ENCODE measurements around the gene IGSF23.

IGSF23 gene

DNA sequence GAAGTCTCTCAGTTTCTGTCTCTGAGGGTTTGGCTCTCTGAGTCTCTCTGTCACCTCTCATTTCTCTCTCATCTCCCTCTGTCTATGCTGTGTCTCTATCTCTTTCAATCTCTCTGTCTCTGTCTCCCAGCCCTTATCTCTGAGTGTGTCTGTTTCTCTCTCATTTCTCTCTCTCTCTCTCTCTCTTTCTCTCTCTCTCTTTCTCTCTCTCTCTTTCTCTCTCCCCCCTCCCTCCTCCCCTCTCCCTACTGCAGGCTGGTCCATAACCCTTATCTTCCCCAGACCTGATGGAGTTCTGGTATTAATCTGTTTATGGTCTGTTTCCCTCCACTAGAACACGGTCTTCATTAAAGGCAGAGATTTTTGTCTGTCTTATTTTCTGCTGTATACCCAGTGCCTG lies 29.0 kb downstream of the IGSF23 start:
- no peak for DNase-seq

DNA sequence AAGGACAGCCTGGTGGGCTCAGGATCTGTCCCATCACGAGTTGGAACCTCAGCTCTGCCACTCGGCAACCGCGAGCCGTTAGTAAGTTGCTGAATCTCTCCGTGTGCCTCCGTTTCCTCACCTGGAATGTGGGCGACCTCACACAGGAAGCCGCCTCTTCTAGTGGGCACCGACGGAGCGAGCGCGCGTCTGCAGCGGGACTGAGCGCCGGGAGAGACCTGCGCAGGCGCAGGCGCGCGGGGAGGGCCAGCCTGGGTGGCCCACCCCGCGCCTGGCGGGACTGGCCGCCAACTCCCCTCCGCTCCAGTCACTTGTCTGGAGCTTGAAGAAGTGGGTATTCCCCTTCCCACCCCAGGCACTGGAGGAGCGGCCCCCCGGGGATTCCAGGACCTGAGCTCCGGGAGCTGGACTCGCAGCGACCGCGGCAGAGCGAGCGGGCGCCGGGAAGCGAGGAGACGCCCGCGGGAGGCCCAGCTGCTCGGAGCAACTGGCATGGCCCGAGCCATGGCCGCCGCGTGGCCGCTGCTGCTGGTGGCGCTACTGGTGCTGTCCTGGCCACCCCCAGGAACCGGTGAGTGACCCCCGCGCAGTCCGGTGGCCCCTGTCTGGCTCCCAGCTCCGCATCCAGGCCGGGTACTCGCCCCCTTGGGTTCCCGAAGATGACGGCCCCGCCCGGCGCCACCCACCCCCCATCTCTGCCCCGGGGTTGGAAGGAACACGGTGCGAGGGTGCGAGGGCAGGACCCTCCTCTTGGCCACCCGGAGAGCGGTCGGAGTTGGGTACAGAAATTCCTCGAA lies 30.4 kb downstream of the IGSF23 start, which contains the start of gene PVR:
PVR (plus strand) TSS at position 306 of the 797 bp plus-strand sequence; CDS start at position 493, 187 bp downstream.
- no peak for DNase-seq

DNA sequence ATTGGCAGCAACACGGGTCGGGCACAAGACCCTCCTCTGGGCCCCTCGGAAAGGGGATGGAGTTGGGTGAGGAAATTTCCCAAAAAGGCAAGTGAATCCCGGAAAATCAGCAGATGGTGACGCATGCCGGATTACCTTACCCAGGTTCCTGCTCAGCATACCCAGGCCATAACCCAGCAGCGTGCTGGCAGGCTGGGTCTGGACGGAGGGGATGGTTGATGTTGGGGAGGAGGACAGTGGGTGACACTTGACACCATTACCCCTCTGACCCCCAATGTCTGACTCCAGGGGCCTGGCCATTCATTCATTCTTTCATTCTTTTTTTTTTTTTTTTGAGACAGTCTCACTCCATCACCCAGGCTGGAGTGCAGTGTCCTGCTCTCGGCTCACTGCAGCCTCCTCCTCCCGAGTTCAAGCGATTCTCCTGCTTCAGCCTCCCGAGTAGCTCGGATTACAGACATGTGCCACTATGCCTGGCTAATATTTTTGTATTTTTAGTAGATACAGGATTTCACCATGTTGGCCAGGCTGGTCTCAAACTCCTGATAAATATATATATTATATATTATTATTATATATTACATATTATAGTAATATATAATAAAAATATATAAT lies 31.1 kb downstream of the IGSF23 start:
- no peak for DNase-seq

DNA sequence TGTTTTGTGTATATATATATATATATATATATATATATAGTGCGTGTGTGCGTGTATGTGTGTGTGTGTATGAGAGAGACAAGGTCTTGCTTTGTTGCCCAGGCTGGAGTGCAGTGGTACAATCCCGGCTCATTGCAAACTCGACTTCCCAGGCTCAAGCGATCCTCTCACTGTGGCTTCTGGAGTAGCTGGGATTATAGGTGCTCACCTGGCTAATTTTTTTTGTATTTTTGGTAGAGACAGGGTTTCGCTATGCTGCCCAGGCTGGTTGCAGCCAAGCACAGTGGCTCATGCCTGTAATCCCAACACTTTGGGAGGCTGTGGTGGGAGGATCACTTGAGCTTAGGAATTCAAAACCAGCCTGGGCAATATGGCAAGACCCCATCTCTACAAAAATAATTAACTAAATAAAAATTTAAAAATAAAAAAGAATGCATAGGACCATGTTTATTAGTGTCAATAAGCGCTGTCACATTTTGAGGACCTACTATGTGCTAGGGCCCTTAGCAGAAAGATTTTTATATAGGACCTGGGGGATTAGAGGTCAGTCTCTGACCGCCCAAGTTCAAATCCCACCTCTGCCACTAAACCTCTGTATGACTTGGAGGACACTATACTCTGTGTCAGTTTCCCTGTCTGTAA lies 32.2 kb downstream of the IGSF23 start:
- no peak for DNase-seq

DNA sequence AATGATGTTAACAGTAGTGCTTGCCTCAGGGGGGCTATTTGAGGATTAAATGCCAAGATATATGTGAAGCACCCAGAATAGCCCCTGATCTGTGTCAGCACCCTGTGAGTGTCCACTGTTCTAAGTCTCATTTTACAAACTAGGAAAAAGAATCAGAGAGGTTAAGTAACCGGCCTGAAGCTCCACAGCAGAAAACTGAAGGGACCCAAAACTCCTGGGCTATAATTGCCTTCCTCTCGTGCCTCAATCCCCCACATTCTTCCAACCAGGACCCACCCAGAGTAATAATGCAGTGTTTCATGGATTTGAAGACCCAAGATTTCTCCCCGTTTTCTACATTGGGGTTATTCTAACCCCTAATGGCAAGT lies 32.7 kb downstream of the IGSF23 start:
- DNase-seq: no peak

DNA sequence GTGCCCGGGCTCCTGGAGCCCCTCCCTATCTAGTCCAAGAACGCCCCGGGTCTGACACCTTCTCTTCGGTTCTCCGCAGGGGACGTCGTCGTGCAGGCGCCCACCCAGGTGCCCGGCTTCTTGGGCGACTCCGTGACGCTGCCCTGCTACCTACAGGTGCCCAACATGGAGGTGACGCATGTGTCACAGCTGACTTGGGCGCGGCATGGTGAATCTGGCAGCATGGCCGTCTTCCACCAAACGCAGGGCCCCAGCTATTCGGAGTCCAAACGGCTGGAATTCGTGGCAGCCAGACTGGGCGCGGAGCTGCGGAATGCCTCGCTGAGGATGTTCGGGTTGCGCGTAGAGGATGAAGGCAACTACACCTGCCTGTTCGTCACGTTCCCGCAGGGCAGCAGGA lies 33.8 kb downstream of the IGSF23 start:
- DNase-seq: no peak

DNA sequence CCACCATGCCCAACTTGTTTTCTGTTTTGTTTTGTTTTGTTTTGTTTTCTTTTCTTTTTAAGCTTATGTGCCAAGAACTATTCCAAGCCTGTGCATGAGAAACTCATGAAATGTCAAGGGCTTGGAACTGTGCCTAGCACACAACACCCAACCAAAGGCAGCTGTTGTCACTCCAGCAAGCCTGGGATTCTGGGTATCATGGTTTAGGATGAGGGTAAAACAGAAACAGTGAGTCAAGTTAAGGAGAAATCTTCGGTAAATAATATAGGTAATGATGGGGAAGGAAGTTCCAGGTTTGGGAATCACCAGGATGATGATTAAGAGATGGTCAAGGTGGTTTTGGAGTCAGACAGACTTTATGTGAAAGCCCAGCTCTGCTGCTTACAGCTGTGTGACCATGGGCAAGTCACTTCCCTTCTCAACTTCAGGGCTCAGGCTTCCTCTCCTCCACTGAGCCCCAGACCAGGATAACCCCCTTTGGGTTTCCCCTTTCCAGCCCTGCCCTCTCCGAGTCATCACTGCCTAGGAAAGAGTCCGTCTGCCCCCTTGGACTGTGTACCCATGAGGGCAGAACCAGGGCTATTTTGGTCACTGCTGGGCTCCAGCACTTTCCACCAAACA lies 35.4 kb downstream of the IGSF23 start:
- DNase-seq: no peak

DNA sequence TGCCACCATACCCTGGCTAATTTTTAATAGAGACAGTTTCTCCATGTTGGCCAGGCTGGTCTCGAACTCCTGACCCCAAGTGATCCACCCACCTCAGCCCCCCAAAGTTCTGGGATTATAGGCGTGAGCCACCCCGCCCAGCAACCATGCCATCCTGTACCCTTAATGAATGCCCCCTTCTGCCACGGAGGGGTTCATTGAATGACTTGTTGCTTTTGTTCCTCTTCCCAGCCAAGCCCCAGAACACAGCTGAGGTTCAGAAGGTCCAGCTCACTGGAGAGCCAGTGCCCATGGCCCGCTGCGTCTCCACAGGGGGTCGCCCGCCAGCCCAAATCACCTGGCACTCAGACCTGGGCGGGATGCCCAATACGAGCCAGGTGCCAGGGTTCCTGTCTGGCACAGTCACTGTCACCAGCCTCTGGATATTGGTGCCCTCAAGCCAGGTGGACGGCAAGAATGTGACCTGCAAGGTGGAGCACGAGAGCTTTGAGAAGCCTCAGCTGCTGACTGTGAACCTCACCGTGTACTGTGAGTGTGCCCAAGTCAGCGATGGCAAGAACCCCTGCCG lies 36.3 kb downstream of the IGSF23 start:
- DNase-seq: no peak

DNA sequence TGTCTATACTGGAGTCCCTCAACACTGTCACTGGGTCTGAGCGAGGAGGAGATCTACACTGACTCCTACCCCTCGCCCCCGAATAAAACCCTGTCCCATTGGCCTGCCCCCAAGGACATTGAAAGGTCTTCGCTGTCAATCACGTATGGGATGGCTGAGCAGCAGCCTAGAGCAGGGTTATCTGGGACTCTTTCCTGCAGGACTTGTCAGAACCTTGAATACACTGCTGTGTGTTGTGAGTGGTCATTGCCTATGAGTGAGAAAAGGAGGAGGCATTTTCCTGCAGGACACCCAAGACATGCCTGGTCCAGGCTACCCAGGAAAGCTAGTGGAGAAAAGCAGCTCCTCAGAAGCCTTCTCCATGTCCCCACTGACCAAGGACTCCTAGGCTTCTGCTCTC lies 40.0 kb downstream of the IGSF23 start:
- DNase-seq: no peak

DNA sequence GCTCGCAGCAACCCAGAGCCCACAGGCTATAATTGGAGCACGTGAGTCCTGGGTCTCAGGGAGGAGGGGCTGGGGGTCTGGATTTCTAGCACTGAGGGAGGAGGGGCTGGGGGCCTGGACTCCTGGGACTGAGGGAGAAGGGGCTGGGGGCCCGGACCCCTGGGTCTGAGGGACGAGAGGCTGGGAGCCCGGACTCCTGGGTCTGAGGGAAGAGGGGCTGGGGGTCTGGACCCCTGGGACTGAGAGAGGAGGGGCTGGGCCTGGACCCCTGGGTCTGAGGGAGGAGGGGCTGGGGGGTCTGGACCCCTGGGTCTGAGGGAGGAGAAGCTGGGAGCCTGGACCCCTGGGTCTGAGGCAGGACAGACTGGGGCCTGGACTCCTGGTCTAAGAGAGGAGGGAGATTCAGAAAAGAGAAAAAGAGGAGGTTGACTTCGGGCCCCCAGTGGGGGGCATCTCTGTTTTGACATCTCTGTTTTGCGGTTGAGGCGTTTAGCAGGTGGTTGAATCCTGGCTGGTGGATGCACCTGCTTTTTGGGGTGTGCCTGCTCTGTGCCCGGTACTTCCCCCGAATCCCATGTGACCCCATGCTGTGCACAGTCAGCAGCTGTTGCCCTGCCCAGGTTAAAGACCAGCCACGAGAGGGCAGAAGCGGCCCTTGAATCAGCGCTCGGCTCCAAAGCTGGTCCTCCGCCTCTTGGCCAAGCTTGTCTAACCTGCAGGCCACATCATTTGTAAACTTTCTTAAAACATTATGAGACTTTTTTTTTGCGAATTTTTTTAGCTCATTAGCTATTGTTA lies 40.8 kb downstream of the IGSF23 start:
- peak; percentile 45 for DNase-seq

DNA sequence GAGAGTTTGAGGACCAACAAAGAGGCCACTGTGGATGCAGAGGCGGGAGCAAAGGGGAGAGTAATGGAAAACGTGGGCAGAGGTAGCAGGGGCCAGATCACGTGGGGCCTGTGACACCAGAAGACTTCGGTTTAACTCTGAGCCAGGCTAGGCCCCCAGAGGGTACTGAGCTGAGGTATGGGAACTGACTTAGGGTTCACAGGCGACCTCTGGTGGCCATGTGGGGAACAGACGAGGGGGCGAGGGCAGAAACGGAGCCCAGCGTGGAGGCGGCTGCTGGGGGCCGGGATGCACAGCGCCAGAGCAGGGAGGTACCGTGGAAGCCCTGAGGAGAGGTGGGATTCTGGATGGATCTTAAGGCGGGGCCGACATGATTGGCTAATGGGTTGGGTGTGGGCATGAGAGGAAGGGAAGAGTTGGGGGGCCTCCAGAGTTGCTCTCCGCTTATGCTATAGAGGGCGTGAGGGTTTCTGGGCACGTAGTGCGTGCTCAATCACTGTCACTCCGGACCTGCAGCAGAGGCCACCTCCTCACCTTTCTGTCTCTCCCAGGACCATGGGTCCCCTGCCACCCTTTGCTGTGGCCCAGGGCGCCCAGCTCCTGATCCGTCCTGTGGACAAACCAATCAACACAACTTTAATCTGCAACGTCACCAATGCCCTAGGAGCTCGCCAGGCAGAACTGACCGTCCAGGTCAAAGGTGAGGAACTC lies 44.0 kb downstream of the IGSF23 start:
- peak; percentile 55 for DNase-seq

DNA sequence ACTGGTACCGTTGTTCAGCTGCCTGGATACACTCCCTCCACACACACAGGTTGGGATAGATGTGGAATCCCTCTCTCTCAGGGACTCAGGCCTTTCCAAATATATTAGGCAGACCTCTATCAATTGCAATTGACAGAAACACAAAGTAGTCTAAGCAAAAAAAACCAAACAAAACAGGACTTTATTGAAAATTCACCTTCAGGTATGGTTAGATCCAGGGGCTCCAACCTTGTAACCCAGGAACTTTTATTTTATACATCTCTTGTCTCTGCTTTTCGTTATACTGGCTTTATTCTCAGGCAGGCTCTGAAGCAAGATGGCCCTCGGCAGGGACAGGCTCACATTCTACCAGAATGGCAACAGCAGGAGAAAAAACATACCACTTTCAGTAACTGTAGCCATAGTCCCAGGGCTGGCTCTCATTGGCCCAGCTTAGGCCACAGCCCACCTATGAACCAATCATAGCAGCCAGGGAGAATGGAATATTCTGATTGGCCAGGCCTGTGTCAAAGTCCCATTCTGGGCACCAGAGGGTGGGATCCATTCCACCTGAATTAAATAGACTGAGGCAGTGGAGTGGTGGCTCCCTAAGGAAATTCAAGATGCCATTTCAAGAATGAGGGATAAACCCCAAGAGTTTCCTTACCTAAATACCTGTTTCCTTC lies 44.8 kb downstream of the IGSF23 start:
- no peak for DNase-seq

DNA sequence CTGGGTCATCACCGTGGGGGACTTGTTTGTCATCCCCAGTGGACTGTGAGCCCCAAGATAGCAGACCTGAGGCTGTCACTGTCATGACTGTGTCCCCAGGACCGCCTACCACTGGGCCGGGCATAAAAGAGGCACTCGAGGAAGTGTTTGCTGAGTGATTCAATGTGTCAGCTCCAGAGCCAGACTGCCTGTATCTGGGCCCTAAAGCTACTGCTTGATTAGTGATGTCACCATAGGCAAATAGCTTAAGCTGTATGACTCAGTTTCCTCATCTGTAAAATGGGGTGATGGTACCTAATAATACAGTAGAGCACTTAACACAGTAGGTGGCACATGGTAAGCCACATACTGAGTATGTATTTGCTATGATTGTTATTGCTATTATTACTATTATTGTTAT lies 46.7 kb downstream of the IGSF23 start:
- no peak for DNase-seq

DNA sequence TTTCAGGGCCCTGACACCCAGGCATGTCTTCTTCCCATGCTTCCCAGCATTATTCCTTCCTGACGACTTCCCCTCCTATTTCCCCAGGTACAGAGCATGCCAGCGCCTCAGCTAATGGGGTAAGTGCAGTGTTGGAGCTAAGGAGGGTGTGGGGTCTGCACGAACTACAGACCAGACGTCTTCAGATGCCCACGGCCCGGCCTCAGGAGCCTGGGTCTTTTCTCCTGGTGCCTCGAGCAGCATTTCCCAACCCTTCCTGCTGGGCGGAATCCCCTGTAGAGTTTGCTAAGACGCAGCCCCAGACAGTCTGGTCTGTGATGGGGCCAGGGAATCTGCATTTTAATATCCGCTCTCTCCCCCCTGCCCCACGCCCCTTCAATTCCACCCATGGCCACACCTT lies 47.8 kb downstream of the IGSF23 start:
- DNase-seq: no peak

DNA sequence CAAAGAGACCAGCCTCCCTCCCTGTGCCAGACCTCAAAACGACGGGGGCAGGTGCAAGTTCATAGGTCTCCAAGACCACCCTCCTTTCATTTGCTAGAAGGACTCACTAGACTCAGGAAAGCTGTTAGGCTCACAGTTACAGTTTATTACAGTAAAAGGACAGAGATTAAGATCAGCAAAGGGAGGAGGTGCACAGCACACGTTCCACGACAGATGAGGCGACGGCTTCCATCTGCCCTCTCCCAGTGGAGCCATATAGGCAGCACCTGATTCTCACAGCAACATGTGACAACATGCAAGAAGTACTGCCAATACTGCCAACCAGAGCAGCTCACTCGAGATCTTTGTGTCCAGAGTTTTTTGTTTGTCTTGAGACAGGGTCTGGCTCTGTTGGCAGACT lies 48.5 kb downstream of the IGSF23 start:
- no peak for DNase-seq

DNA sequence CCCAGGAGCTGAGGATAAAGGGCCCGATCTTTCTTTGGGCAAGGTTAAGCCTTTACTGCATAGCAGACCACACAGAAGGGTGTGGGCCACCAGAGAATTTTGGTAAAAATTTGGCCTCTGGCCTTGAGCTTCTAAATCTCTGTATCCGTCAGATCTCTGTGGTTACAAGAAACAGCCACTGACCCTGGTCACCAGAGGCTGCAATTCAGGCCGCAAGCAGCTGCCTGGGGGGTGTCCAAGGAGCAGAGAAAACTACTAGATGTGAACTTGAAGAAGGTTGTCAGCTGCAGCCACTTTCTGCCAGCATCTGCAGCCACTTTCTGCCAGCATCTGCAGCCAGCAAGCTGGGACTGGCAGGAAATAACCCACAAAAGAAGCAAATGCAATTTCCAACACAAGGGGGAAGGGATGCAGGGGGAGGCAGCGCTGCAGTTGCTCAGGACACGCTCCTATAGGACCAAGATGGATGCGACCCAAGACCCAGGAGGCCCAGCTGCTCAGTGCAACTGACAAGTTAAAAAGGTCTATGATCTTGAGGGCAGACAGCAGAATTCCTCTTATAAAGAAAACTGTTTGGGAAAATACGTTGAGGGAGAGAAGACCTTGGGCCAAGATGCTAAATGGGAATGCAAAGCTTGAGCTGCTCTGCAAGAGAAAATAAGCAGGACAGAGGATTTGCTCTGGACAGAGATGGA lies 49.5 kb downstream of the IGSF23 start:
- DNase-seq: no peak

DNA sequence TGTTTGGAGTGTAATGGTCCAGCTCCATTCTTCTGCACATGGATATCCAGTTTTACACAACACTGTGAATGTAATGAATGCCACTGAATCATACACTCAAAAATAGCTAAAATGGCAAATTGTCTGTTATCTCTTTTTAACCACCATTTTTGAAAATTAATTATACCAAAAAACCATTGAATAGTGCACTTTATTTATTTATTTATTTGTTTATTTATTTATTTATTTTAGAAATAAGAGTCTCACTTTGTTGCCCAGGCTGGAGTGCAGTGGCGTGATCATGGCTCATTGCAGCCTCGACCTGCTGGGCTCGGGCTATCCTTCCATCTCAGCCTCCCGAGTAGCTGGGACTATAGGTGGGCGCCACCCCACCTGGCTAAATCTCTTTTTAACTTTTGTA lies 50.6 kb downstream of the IGSF23 start:
- DNase-seq: no peak

DNA sequence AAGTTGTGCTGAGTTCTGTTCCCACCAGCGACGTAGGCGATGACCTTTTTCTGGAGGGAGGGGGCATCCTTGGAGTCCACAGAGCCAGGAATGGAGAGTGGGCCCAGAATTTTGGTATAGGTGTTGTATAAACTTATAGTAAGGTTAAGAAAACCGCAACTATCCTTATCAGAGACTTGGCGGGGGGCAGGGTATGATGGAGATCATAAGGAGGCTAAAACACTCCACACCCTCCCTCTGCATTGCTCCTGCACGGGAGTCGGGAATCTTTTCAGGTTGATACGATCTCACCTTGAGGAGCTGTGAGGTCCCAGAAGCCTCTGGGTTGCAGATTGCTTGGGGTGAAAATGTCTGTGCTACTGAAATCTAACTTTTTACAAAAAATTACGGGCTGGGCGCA lies 51.6 kb downstream of the IGSF23 start:
- DNase-seq: no peak

DNA sequence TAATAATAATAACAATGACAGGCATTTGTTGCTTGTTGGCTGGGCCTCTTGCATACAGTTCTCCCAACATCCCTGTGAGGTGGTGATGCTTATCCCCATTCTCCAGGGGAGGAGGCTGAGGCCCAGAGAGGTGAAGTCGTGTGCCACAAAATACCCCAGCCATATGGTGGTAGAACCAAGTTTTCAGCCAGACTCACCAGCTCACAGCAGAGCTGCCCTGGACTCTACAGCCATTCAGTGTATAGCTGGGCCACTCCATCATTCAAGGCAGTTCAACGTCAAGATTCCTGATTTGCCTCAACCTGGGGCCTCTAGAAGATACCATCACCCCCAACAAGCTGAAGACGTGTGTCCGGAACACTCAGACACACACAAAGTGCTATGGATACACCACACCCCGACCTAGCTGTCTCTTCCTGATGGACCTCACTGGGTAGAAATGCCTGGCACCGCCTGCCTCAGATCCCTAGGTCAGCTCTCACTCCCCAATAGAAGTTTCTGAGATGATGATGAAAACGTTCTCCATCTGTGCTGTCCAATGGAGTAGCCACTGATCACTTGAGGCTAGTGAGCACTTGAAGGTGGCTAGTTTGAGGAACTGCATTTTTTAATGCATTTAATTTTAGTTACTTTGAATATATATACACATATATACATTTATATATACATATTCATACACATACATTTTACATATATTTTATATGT lies 53.6 kb downstream of the IGSF23 start:
- DNase-seq: no peak
